ENCODE data around the gene SCN3A.

GRCh38 chr2:165079432-165079831, 124.4 kb downstream of the SCN3A start:
- no peak for TF ChIP-seq CTCF (conservative IDR thresholded peaks at IDR 0.05 in 1 of 2, IDR thresholded peaks at IDR 0.05 in 1 of 2; ENCODE audit: extremely low read depth in 1 of 2, insufficient read depth in 1 of 2, low read depth in 1 of 2, low read length in 2 of 2)
- no peak for TF ChIP-seq EZH2 (IDR thresholded peaks at IDR 0.05; ENCODE audit: borderline replicate concordance, low read length)
